Measurements from ENCODE around the gene NUDT6.

DNA sequence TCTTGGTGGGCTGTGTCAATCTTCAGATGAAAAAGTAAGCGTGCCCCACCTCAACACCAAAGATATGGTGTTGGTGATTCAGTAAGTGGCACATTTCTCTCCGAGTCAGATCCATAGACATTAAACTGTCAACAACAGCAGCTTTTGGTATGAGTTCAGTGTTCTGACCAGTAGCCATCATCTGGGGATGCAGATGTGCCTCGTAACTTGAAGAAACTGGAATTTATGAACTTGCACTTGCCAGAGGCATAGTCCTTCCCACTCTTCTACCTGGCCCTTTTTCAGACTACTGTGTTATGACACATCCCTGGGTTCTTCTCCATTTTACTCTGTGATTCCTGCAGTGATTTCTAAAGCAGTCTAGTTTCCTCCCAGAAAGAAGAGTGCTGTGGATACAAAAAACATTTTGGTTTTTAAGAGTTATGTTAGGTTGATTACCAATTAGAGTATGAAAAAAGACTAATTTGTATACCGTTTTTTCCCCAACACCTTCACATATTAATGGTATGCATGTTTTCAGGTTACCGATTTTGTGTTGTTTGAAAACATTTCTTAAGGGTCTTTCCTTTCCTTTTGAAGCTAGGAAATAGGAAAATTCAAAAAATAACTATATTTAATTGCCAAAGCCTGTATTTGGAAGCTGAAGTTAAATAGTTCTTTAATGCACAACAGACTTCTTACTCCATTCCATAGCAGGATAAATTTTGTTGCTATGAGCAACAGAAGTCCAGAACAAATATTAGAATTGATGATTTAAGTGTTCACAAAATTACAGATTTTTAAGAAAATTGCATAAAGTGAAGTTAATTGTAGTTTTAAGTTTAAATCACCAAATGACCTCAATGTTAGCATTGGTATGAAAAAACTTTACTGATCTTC lies 39.3 kb downstream of the NUDT6 start:
- TF ChIP-seq POLR2AphosphoS5 (IDR thresholded peaks at IDR 0.05): no peak
- TF ChIP-seq, protein P1, sequence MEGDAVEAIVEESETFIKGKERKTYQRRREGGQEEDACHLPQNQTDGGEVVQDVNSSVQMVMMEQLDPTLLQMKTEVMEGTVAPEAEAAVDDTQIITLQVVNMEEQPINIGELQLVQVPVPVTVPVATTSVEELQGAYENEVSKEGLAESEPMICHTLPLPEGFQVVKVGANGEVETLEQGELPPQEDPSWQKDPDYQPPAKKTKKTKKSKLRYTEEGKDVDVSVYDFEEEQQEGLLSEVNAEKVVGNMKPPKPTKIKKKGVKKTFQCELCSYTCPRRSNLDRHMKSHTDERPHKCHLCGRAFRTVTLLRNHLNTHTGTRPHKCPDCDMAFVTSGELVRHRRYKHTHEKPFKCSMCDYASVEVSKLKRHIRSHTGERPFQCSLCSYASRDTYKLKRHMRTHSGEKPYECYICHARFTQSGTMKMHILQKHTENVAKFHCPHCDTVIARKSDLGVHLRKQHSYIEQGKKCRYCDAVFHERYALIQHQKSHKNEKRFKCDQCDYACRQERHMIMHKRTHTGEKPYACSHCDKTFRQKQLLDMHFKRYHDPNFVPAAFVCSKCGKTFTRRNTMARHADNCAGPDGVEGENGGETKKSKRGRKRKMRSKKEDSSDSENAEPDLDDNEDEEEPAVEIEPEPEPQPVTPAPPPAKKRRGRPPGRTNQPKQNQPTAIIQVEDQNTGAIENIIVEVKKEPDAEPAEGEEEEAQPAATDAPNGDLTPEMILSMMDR (IDR thresholded peaks at IDR 0.05): no peak

Data from gastroesophageal sphincter (tissue), 3 donors.